GM18520 (cell line): ENCODE measurements around the gene ZCCHC17.
"Not testable (repeated sequence)": the region's sequence is repeated elsewhere in the genome, so short reads cannot be mapped to it uniquely, and the experiment has no call there.

Experiments
- ATAC-seq: cut with Tn5 transposase; IDR thresholded peaks from one replicate; pipeline ENCODE4 v1.9.1; 2021; ENCODE audit not compliant: unreplicated experiment

ZCCHC17 gene

DNA sequence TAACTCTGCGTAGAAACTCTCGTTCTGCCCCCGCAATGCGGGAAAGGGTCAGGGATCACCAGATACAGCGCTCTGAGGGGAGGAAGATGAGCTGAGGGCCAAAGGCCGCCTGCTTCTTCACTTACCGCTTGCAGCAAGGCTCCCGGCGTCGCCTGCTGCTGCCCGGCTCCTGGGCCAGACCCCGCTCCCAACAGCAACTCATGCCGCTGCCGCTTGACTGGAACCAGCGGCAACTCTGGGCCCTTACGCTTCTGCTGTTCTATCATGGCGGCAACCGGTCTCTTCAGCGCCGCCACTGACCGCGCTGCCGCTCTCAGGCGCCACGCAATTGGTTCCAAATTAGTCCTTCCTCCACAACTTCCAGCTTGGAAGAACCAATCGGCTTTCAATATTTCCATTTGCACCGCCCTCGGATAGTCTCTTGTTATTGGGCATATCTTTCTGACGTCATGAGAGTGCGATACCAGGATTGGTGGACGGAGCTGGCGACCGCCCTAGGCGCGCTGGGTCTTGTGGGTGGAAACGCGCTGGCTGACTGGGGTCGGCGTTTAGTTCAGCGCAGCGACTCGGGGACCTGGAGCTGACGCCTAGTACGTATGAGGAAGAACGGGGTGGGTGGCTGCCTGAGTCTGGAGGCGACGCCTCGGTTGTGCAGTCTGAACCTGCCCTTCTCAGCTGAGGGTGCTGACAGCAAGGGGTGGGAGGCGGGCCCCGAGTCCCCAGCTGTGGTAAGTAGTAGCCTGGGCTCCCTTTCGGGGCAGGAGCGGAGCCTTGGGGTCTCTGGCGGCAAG, at the start of gene ZCCHC17, which contains the start of gene SNRNP40:
TSS of gene ZCCHC17 (plus strand) at position 547 of the 791 bp plus-strand sequence. CDS start 13,067 bp downstream, outside the sequence.
TSS of gene SNRNP40 (minus strand) at position 303 of the 791 bp plus-strand sequence. CDS start at position 266, 37 bp downstream.
- peak; percentile 97 for ATAC-seq

DNA sequence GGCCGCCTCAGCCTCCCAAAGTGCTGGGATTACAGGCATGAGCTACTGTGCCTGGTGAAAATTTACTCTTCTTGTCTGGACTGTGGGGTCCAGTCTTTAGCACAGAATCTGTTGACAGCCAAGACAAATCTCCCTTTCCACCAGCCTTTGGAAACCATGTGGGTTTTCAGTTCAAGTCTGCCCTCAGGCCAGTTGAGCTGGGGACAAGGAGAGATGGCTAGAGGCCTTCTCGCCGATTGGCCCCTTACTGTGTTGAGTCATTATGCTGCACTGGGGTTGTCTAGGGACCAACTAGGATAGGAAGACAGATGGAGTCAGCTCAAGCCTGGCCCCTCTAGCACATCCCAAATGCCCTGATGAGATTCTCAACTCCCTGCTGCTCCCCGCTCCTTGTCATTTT, 48.6 kb upstream of the ZCCHC17 start:
- ATAC-seq = no peak

GRCh38 chr1:31249854-31250253, 47.0 kb upstream of the ZCCHC17 start:
- no peak for ATAC-seq

DNA sequence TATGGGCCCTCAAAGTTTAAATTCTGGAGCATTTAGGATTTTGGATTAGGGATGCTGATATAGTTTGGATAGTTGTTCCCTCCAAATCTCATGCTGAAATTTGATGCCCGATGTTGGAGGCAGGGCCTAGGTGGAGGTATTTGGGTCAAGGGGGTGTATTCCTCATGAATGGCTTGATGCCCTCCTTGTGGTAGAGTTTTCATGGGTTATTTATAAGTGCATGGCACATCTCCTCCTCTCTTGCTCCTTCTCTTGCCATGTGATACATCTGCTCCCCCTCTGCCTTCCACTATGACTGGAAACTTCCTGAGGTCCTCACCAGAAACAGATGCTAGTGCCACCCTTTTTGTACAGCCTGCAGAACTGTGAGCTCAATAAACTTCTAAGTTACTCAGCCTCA, 39.6 kb upstream of the ZCCHC17 start:
- no peak for ATAC-seq

- no peak for ATAC-seq
These were observed 38.3 kb upstream of the ZCCHC17 start for GRCh38 chr1:31258581-31258980.

GRCh38 chr1:31259746-31260145, 37.1 kb upstream of the ZCCHC17 start:
- ATAC-seq = no peak

DNA sequence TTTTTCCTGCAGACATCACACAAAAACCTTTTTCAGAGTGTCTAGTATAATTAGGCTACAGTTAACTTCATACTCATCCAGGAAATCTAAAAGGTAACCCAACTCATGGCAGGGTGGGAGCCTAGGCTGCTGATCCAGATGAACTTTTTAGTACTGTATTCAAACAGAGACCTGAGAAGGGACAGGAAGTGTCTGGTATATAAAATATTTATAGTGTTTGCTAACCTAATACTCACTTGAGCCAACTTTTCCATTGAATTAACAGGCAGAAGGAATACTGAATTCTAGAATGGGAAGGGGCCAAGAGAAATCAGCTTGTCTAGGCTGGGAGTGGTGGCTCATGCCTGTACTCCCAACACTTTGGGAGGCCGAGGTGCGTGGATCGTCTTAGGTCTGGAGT, 34.9 kb upstream of the ZCCHC17 start:
- no peak for ATAC-seq

DNA sequence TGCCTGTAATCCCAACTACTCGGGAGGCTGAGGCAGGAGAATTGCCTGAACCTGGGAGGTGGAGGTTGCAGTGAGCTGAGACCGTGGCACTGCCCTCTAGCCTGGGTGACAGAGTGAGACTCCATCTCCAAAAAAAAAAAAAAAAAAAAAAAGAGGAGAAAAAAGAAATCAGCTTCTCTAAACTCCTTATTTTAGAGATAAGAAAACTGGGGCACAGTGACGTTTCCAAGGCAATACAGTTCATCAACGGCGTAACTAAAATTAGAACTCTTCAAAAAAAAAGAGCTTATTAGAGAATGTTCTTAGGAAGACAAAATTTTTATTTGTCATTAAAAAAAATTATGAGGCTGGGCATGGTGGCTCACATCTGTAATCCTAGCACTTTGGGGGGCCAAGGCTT, 34.4 kb upstream of the ZCCHC17 start:
- ATAC-seq = not testable (repeated sequence)

GRCh38 chr1:31263408-31263807, 33.4 kb upstream of the ZCCHC17 start:
- no peak for ATAC-seq

DNA sequence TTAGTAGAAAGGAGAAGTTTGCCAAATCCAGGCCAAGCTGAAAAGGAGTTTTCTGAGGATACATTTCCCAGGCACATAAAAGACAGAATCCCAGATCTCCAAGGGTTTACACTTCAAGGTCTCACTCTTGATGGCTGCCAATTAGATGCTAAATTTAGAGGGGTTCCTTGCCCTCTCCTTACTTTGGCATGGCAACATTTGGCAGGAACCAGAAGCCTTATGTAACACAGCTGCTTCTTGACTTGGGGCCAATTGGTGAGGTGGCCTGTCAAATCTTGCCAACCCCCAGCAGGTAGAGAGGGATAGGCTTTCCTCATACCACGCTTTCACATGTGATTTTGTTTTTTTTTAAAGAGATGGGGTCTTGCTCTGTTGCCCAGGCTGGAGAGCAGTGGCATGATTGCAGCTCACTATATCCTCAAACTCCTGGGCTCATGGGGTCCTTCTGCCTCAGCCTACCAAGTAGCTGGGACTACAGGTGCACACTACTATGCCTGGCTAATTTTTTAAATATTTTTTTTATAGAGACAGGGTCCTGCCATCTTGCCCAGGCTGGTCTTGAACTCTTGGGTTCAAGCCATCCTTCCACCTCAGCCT, 31.9 kb upstream of the ZCCHC17 start:
- ATAC-seq = no peak

GRCh38 chr1:31266547-31266946, 30.3 kb upstream of the ZCCHC17 start:
- ATAC-seq = no peak

DNA sequence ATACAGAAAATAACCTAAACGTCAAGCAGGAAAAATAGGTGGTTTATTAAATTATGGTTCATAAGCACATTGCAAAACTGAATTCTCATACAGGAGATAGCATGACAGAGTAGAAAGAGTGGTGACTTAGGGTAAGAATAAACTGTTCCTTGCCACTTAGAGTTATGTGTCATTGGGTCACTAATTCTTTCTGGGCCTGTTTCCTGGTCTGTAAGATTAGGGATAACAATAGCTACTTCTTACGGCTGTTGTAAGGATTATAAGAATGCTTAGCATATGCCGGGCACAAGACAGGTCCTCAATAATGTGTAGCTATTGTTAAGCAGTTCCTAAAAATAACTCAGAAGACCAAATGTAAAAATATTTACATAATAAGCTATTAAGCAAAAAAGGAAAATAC, 24.5 kb upstream of the ZCCHC17 start:
- ATAC-seq = no peak

- ATAC-seq = no peak
These were observed 23.2 kb upstream of the ZCCHC17 start for GRCh38 chr1:31273619-31274018.

DNA sequence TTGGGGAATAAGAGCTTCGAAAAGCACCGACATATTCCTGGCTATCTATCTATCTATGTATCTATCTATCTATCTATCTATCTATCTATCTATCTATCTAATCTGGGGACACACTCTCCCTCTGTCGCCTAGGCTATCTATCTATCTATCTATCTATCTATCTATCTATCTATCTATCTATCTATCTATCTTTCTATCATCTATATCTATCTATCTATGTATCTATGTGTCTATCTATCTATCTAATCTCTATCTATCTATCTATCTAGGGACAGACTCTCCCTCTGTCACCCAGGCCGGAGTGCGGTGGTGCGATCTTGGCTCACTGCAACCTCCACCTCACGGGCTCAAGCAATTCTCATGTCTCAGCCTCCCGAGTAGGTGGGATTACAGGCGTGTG, 14.4 kb upstream of the ZCCHC17 start:
- ATAC-seq = not testable (repeated sequence)

- not testable (repeated sequence) for ATAC-seq
These were observed 9.0 kb upstream of the ZCCHC17 start for GRCh38 chr1:31287791-31288190.

DNA sequence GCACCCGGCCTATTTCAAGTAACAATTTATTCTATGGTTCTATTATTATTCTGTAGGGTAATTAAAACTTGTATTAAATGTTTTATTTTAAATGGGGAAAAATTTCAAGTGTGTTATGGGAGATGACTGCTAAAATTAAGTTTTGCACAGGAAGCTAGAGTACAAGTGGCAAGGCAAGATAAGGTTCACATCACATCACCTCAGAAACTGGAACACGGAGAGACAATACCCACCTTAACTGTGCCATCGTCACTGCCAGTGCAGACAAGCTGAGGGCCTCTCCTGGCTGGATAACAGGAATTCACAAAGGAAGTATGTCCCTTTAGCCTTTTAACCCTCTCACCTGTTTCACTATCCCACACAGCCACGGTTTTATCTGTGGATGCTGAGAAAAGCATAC, 7.8 kb upstream of the ZCCHC17 start:
- no peak for ATAC-seq

DNA sequence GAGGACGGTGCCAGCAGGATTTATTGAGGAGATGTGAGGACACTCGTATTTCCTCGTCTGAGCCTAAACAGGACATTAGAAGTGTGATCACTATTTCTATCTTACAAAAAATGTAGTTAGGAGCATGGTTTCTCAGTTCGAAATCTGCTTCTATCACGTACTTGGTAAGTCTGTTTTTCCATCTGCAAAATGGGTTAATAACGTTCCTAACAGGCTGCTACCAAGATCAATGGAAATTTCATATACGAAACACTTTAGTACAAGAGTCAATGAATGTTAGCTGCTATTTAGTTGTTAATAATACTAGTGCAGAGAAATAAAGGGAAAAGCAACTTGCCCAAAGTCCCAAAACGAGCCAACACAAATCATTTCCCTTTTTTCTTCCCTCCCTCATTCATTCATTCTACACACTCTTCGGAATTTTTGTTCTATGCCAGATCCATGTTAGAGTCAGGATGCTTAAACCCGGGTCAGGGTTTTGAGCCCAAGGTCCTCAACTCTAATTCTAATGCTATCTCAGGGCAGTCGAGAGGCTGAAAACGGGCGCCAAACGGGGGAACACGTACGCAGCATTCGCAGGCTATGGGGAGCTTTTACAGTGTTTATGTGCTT, 852 bp upstream of the ZCCHC17 start:
- no peak for ATAC-seq

DNA sequence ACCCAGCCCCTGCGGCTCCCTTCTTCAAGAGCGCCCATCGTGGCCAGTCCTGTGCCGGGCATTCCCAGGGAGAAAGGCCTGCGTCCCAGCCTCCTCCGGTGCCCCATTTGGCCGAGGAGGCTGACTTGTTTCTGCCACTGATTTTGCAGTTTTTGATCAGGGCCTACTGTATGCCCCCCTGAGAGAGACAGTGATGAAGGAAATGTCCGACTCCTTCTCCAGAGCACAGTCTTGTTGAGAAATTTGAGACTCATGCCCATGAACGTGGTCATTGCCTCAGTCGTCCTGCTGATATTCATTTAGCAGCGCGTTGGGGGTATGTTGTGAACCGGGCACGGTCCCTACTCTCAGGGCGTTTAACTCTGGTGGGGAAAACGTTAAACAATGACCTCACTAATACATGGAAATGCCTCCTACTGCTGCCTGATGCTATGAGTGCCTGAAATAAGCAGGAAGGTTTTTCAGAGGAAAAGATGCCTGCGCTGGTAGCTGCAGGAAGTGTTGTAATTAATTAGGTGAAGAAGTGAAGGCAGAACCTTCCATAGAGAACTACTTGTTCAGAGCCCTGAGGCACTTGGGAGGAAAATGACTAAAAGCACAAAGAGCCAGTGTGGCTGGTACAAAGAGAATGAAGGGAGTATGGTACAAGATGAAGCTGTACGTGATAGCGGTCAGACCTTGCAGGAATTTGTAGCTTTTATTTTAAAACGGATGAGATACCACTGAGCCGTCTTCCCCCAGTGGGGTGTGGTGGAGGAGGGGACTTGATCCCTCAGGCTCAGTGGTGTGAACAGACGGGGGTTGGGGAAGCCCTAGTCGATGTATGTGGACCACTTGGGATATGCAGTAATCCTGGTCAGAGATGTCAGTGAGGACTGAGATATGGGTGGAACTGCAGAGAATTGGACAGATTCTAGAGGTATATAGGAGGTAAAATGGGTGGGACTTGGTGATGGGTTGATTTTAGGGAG, 730 bp downstream of the ZCCHC17 start:
- ATAC-seq = no peak

GRCh38 chr1:31299365-31299764, 2.5 kb downstream of the ZCCHC17 start:
- ATAC-seq = no peak

DNA sequence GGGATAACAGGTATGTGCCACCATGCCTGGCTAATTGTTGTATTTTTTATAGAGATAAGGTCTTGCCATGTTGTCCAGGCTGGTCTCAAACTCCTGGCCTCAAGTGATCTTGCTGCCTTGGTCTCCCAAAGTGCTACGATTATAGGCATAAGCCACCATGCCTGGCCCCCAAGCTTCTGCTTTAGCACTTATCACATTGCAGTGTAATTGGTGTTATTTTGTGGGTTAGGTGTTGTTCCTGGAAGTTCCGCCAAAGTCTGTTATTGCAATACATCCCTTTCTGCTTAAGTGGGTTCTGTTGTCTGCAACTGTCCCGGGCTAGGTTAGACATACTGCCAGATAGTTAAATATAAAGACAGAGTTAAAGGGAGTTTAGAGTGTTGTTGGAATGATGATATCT, 3.4 kb downstream of the ZCCHC17 start:
- no peak for ATAC-seq
